Lung microvascular endothelial cell (primary cell): ENCODE results near the gene TMEM229B. TPM values are rescaled to one million over a fixed set of nuclear protein-coding genes. Genes with fewer than 3 reads are reported as not detected.

Source experiments
- DNase-seq, 2 donors: peaks; one replicate each; pipeline versions ENCODE4 v3.0.0 to v3.0.0-alpha.2; 2010; ENCODE audit warnings: low read depth in 2 of 2
- total RNA-seq: library from RNA; depleted of rRNA; stranded (reverse); fragments of >200 nt; gene quantifications from 2 replicates; pipeline ENCODE4 v1.2.1, GENCODE V29; 2014

The TMEM229B gene
- total RNA-seq, 1 donor from 2014 or later, result 0.40 TPM

DNA sequence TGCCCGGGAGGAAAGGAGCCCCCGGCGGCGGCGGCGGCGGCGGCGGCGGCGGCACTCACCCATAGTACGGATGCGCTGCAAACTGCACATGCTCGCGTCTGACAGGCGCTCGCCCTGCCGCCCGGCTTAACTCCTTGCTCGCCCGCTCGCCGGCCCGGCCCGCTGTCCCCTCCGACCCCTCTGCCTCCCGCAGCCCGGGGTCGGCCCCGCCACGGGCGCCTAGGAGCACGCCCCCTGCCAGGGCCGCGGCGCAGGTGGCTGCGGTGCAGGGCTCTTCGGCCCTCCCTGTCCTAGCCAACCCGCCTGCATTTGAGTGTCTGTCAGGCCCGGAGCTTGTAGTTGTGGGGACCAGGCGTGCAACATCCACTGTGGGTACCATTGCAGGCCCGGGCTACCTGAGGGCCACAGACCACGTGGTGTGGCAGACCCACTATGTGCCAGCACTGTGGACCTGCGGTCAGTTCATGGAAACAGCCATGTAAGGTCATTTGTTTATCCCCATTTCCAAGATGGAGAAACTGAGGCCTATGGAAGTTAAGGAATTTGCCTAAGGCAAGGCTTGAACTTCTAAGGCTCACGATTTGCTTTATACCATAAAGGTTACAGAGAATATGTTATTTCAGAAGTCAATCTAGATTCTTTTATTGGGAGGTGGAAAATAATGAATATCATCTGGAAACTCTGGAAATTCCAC is 27.0 kb upstream of the TMEM229B start:
- DNase-seq, result peak; percentile 11 to 18

DNA sequence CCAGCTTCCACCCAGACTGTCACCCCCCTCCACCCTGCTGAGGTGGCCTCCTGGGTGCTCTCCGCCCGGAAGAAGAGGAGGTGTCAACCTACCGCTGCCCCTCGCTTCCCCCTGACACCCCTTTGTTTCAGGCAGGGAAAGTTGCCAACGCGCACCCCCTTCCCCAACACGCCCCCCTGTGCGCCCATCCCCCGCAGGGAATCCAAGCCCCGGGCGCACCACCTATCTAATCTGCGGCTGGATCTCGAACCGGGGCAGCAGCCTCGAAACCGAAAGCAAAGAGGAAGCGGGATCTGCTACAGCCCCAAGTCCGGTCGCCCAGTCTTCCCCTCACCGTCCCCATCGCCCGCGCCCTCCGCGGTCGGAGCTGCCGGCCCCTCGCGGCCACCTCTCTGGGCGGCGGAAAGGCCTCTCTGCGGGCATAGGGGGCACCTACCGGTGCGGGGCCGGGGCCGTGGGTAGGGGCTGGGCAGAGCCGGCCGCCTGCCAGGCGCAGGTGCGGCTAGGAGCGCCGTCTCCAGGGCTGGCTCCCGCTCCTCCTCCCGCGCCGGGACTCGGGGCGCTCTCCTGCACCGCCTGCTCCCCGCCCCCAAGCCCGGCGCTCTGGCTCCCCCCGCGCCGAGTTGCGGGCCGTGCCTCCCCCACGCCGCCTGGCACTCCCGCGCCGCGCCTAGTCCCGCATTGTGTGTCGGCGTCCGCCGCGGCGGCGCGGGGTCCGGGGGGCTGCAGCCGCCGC is 26.3 kb upstream of the TMEM229B start:
- DNase-seq, result peak; percentile 47 to 57

DNA sequence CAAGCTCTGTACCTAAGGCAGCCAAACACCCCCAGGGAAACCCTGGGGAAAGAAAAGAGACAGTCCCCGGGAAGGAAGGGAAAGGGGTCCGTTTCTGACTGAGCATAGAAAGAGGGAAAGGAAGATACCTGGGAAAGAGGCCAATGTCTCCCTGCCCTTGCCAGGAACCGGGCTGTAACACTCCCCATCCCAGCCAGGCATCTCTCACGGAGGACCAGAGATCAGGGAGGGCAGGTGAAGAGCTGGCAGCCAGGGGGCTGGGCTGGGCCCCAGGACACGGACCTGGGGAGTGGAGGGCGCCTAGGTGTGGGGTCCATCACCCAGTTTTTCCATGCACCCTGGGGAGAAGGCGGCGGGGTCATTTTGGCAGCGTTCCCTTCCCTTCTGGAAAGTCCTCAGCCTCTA is 25.7 kb upstream of the TMEM229B start:
- no peak for DNase-seq

DNA sequence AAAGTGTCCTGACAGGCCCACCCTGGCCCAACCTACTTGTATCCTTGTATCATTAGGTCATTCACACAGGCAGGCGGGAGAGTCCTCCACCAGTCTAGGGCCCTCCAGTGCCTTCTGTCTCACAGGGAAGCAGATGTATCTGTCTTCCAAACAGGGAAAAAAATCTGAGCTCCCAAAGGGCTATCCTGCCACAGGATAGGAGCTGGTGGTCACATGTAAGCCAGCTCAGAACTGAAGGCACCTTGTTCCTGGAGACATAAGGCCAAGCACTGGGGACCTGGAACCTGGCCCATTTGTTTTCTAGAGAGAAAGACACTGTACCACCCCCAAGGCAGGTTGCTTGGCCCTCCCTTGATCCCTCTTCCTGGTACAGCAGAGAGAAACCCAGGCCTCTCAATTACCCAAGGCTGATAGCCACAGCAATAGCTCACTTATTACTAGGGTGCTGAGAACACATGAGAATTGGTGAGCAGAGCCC is 25.1 kb upstream of the TMEM229B start:
- DNase-seq, result no peak

DNA sequence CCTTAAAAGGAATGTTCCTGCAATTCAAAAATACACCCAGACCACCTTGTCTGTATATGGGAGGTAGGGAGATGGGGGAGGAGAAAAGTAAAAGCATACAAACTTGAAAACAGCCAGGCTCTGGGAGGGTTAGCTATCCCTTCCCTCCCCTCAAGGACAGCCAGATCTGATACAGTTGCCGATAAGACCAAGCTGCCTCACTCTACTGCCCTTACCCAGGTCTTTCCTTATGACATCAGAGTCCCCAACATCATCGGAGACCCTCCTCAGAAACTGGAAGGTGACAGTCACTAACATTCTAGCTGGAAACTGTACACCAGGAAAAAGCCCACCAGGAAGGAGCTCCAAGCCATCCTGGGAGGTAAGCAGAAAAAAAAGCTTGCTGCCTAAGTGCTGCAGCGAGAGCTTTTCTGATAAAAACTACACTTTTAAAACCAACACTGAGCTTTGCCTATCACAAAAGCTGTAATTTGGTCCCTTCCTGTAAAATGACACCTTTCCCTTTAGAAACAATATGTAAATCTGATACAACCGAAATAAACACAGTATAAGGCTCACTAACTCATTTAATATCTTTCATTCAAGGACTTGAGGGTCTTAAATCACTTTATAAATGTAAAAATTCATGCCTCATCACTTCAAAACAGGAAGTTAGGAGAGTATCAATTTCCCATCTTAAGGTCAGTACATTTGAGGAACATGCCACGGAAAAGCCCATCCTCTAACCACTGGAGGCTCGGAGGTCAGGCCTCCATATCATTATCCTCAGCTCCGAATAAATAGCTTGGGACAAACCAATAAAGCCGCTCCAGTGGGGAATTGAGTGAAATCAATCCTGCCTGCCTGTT is 24.2 kb upstream of the TMEM229B start:
- DNase-seq, result no peak

DNA sequence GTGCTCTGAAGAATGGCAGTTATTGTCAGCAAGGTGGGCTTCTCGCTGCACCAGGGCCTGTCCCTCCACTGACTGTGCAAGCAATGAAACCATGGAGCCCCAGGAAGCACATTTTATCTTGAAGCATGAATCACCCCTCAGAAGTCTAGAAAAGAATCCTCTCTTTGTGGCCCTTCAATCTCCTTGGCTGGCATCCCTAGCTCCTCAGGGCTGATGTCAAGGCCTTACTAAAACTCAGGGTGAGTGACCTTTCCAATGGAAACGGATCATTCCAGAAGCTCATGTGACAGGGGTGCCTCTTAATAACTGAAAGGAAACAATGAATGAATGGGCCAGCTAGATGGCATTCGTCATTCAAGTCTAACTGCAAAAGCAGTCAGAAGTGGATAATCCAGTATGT is 22.3 kb upstream of the TMEM229B start:
- DNase-seq, result no peak

DNA sequence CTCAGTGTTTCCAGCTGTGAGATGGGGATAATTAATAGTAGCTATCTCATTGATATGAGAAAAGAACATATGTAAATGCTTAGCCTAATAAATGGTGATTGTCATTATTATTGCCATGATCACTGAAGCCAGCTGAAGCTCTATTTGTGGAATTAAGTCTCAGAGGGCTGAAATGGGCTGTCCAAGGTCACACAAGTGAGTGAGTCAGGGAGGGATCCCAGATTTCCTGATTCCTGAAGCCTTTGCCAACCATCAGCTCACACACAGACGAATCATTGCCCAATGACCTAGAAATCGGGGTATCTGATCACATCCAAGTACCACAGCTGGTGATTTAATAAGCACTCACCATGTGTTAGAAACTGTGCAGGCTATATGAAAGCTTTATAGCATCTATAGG is 21.6 kb upstream of the TMEM229B start:
- no peak for DNase-seq

DNA sequence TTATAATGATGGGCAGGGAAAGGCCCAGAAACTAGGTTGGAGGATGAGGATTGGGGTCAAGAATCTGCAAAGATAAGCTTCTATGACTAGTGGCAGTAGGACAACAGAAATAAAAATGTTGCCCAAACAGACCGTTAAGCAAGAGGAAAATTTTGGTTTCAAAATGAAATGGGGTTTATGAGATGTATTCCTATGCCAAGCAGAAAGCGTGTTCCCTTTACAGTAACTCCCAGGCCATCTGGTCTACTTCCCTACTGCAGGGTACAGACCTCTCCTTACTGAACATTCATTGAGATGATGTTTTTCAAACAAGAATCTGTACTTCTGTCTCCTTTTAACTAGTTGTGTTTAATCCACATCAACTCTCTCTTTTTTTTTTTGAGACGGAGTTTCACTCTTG is 20.4 kb upstream of the TMEM229B start:
- no peak for DNase-seq

DNA sequence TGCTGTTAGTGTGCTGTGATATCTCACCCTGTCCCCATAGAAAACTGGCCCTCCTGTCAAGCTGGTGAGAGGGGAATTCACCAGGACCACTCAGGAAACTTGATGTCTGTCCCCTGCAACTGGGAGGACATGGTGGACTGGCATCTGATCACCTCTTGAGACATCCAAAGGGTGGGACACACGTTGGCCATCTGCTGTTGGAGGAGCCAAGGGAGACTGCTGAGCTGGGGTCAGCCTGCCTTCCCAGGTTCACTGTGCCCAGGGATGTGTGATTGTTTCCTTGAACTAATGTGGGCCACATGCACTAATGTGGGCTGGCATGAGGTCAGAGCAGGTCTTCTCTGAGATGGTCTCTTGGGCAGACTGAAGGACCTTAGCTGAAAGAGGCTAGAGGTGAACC is 16.7 kb upstream of the TMEM229B start:
- DNase-seq, result no peak

DNA sequence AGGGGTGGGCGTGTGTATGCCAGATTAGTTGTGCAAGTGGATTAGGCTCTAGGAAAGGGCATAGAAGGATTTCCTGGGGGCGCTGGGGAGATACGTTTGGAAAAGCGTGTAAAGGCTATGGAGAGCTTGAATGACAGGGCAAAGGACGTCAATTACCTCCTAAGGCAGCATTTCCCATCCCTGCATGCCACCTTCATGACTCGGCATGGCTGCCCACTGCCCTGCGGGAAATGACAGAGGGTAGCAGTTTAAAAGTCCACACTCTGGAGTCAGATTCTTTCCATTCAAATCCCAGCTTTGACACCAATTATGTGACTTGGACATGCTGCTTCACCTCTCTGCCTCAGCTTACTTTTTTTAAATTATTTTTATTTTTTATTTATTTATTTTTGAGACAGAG is 14.8 kb upstream of the TMEM229B start:
- DNase-seq, result no peak

DNA sequence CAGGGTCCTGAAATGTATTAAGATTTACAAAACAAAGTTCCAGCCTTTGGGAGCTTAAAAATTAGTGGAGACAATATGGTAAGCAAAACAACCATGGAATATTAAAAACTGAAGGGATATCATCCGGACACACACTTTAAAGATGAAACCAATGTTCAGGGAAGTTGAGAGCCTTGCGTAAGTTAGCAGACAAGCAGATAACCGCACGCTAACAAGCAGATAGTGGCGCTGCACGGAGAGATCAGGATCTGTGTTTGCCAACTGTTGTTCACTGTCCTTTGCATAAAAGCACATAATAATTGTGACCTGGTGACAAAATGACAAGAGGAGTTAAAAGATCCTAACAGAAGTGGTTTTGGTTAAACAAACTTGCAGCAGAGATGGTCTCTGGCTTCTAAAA is 14.3 kb upstream of the TMEM229B start:
- DNase-seq, result no peak

DNA sequence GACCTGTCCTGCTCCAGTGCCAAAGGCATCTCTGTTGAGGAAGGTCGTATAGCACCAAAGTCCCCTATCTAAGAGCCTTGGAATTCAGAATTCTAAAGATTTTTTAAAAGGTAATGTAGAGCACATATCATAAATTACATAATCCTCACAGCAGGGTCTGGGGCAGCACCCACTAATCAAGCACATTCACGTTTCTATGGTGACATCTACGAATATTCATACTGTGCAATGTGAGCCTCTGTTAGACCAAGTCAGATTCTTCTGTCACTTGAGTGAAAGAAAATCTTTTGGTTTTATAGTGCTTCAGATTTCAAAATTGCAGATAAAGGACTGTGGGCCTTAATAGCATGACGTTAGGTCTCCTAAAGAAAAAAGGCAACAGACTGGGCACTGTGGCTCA is 13.1 kb upstream of the TMEM229B start:
- DNase-seq, result no peak

DNA sequence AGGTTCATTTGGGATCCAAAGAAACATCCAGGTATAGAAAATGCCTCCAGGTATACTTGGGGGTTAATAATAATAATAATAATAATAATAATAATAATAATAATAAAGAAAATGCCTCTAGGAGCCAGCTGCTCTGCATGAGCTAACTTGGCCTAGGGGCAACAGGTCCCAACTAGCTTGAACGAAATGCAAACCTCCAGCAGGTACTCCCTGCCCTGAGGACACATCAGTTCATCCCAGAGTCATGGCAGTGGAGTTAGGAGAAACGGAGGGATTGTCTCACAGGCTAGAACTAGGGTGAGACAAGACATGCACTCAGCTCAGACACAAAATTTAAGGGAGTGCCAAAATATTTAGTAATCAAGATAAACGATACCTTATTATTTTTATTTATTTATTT is 12.5 kb upstream of the TMEM229B start:
- DNase-seq, result no peak

DNA sequence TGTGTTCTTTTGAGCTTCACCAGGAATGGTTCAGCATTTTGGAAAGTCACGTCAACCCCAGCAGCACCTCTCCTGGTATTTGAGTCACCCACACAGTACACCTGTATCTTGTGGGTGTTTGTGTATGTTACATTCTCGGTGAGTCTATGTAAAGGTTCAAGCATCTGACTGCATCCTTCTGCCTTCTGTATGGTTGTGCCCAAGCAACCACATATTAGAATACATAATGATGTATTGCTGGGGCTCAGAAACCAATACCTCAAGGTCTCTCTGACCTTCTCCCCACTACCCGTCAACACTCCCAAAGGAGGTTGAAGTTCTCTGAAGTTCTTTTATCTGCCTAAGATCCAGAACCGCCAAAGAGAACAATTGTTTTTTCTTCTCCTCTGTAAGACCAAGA is 9.2 kb upstream of the TMEM229B start:
- no peak for DNase-seq

DNA sequence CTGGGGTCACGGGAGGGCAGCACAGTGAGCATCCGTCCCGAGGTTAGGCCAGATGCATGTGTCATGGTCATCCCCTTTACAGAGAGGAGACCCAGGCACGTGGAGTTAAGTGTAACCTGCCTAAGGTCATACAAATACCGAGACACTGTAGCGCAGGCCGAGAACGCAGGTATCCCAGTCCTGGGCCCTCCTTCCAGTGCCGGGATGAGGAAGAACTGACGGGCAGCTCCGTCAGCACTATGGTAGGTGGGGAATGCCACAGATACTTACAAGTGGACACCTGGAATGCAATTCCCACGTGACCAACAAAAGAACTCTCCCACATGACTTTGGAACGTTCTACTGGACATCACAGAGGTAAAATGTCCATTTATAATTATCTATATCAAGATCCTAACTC is 8.7 kb upstream of the TMEM229B start:
- DNase-seq, result no peak

DNA sequence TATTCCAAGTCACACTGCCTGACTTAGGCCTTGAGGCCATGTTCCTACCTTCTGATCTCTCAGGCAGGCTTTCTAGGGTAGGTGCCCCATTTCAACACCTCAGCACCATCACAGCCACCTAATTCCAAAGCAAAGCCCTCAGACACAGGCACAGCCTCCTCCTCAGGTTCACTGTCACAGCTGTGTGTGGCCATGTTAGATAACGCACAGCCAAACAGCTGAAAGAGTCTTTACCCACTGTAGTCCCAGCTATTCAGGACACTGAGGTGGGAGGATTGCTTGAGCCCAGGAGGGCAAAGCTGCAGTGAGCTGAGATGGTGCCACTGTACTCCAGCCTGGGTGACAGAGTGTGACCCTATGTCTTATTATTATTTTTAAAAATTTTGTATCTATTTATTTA is 7.3 kb upstream of the TMEM229B start:
- no peak for DNase-seq

DNA sequence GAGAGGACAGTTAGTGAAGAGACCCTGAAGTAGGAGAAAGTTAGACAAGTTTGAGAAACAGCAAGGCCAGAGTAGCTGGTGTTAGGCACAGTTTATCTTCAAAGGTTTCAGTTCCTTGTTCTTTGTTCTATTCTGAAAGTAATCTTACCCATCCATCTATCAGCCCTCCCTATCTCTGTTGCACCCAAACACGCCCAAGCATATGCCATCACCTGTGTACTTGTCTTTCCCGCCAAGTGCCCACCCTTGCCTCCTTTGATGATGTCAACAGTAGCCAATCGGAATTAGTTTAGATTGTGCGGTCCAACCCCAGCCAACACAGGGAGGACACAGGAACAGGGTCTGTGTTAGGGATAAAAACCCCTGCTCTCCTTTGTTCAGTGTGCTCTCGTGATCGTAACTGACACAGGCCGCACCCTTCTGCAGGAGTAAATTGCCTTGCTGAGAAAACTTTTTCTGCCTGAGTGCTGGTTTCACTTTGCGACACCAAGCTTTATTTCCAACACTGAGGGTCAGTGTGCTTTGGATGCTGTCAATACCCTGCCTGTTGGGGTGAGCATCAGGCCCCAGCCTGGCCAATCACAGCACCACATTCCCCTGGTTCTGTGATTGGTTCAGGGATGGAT is 4.7 kb upstream of the TMEM229B start:
- no peak for DNase-seq

DNA sequence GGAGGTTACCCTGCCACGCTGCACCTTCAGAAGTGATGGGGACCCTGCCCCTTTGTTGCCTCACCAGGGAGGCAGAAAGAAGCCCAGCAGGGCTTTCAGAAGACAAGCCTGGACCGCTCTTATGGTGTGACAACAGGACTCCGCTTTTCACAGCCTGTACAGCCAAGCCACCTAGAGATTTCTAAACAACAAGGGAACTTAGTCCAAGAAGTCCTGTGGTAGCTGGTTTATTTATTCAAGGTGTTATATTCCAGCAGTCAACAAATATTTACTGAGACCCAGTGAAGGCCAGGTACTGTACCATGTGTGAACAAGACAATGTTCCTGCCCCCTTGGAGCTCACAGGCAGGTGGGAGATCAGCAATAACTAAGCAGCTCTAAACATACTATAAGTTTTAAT is 4.0 kb upstream of the TMEM229B start:
- DNase-seq, result no peak

DNA sequence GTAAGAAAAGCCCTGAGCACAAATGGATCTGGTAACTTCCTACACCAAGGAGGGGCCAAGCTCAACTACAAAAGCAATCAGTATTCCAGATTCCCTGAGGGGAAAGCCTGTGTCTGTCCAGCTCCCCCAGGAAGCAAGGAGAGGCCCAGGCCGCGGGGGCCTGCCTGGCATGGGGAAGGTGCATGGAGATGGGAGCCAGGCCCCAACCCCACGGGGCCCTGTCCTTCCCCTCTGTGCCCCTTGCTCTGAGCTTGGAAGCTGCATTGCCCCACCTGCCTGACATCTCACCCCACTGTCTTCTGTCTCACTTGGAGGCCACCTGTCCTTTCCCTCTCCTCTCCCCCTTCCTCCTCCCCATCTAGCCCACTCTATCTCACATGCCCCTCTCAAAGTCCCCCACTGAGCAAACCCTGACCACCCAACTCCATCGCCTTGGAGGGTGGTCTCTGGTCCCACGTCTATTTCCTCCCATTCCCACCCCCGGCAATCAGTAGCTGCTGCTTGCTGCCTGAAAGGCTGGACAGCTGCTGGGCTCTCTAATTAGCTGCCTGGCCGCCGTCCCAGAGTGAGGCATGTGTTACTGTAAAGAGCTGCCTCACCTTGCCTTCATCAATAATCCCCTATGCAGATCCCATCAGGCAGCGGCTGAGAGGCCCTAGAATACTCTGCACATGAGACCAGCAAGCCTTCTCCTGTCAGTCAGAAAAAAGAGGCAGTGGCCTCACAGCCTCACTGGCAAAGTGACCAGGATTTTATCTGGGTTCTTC is 3.4 kb upstream of the TMEM229B start:
- no peak for DNase-seq

DNA sequence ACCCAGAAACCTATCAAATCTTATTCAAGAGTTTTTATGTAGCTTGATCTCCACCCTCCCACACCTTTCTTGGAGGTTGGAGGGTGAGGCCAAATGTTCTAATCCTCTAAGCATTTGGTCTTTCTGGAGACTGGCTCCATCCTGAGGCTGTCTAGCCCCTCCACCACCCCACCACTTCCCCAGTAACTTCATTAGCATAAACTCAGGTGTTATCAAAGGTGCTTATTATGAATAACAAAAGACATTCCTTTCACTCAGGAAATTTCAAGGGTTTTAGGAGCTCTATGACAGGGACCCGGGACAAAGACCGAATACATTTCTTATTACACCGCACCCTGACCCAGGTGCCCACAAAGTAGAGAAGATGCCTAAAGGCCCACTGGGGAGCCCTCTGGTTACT is 2.8 kb upstream of the TMEM229B start:
- no peak for DNase-seq

DNA sequence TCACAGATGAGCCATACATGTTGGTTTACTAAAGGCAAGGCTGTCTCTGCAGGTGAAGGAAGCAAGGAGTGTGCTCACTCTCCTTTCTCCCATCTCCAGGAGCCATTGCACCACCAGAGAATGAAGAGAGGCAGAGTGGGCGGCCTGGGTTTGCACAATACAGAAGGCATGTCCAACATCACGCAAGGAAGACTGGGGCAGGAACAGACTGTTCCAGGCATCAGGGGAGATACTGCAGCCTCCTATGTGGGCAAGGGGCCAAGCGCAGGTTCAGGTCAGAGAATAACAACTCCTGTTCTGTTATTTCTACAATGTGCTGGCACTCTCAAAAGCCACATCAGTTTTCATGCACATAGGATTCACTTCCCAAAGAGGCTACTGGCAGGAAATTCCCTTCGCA is 1.7 kb upstream of the TMEM229B start:
- DNase-seq, result no peak
